H1 (cell line): ENCODE results near the gene SLC38A10. TPM values are rescaled to one million over a fixed set of nuclear protein-coding genes. Genes with fewer than 3 reads are reported as not detected.

Source experiments
- CTCF ChIA-PET: fragments of 300-600 bp; sonication (Branson Sonifier 250); formaldehyde crosslinking; loops from one replicate; lab custom pipeline; 2021; ENCODE audit not compliant: partially characterized antibody; lab: Charles Lee
- POLR2A ChIA-PET: fragments of 300-600 bp; sonication (Branson Sonifier 250); formaldehyde crosslinking; loops from one replicate; lab custom pipeline; 2021; ENCODE audit warnings: inconsistent platforms; ENCODE audit not compliant: partially characterized antibody; lab: Charles Lee
- DNase-seq, 2 experiments: peaks; one replicate each; pipeline versions ENCODE4 v3.0.0 to v3.0.0-alpha.2; 2010 to 2022; ENCODE audit warnings: low spot score in 2 of 2, low read depth in 1 of 2, mixed read lengths in 1 of 2
- FAIRE-seq: peaks from 2 replicates; lab custom pipeline; 2011; peaks lifted over from hg19 to GRCh38; lab: Jason Lieb, UNC
- H2AFZ ChIP-seq: 2 replicates; pipeline ENCODE4 v1.8.1; 2012; ENCODE audit warnings: low read length, inconsistent platforms
- H2AK5ac ChIP-seq: 2 replicates; pipeline ENCODE4 v1.6.1; 2013; ENCODE audit warnings: low read depth, low read length
- H2BK120ac ChIP-seq: replicated peaks from 2 replicates; pipeline ENCODE3; 2013; ENCODE audit warnings: low read depth, low read length, inconsistent platforms
- H2BK12ac ChIP-seq: 2 replicates; pipeline ENCODE4 v1.6.1; 2013; ENCODE audit warnings: low read depth, low read length
- H2BK15ac ChIP-seq: 2 replicates; pipeline ENCODE4 v1.6.1; 2013; ENCODE audit warnings: low read length
- H2BK20ac ChIP-seq: 2 replicates; pipeline ENCODE4 v1.6.1; 2013; ENCODE audit warnings: low read length
- H2BK5ac ChIP-seq: 2 replicates; pipeline ENCODE4 v1.6.1; 2013; ENCODE audit warnings: low read depth, low read length
- H3K14ac ChIP-seq: 2 replicates; pipeline ENCODE4 v1.6.1; 2013; ENCODE audit warnings: inconsistent platforms; ENCODE audit not compliant: insufficient read length
- H3K18ac ChIP-seq: 2 replicates; pipeline ENCODE4 v1.6.1; 2013; ENCODE audit warnings: low read length; ENCODE audit errors: extremely low read depth
- H3K23ac ChIP-seq: 2 replicates; pipeline ENCODE4 v1.6.1; 2013; ENCODE audit warnings: inconsistent platforms; ENCODE audit not compliant: insufficient read length
- H3K23me2 ChIP-seq: 2 replicates; pipeline ENCODE4 v1.6.1; 2013; ENCODE audit warnings: low read depth, low read length
- H3K27ac ChIP-seq: 2 replicates; pipeline ENCODE4 v1.6.1; 2011; ENCODE audit warnings: low read depth, low read length, inconsistent platforms
- H3K27me3 ChIP-seq, 4 experiments: replicated peaks in 1 of 4; 1 replicate in 1 of 4; 2 replicates in 3 of 4; pipeline versions ENCODE4 v1.6.1 to v1.8.1; 2011 to 2013; ENCODE audit warnings: low read length in 3 of 4, mild to moderate bottlenecking in 3 of 4, inconsistent platforms in 2 of 4, mixed read lengths in 2 of 4, moderate library complexity in 1 of 4; ENCODE audit not compliant: control insufficient read depth in 3 of 4, insufficient read depth in 3 of 4; ENCODE audit errors: extremely low read depth in 1 of 4
- H3K36me3 ChIP-seq, 4 experiments: 2 replicates each; pipeline versions ENCODE4 v1.6.1 to v1.8.1; 2011 to 2013; ENCODE audit warnings: mild to moderate bottlenecking in 4 of 4, low read length in 3 of 4, moderate library complexity in 2 of 4, control low read depth in 1 of 4, inconsistent platforms in 1 of 4; ENCODE audit not compliant: insufficient read depth in 4 of 4, control insufficient read depth in 2 of 4
- H3K4ac ChIP-seq: replicated peaks from 2 replicates; pipeline ENCODE3; 2013; ENCODE audit warnings: low read length, low read depth, mixed read lengths, inconsistent platforms; ENCODE audit not compliant: insufficient read length
- H3K4me1 ChIP-seq, 4 experiments: replicated peaks in 1 of 4; 1 replicate in 1 of 4; 2 replicates in 3 of 4; pipeline versions ENCODE4 v1.6.1 to v1.8.1; 2011 to 2013; ENCODE audit warnings: low read length in 3 of 4, inconsistent platforms in 2 of 4, mixed read lengths in 1 of 4; ENCODE audit not compliant: insufficient read depth in 4 of 4, control insufficient read depth in 3 of 4
- H3K4me2 ChIP-seq, 2 experiments: 2 replicates each; pipeline versions ENCODE4 v1.6.1 to v1.8.1; 2011 to 2013; ENCODE audit warnings: low read depth in 2 of 2, low read length in 2 of 2, control low read depth in 1 of 2, inconsistent platforms in 1 of 2, mild to moderate bottlenecking in 1 of 2; ENCODE audit not compliant: insufficient read depth in 1 of 2
- H3K4me3 ChIP-seq, 4 experiments: fragments of 200-600, 300-600 bp in 1 of 4; sonication (generic), shearing (Covaris generic), sonication (Bioruptor Twin) in 1 of 4; 2 replicates each; pipeline versions ENCODE4 v1.5.1 to v1.8.1; 2011 to 2016; ENCODE audit warnings: low read length in 4 of 4, low read depth in 3 of 4, control low read depth in 2 of 4, inconsistent platforms in 2 of 4, mild to moderate bottlenecking in 2 of 4, mixed read lengths in 1 of 4, moderate library complexity in 1 of 4; ENCODE audit not compliant: insufficient read depth in 2 of 4; ENCODE audit errors: extremely low read depth in 1 of 4
- H3K56ac ChIP-seq: replicated peaks from 2 replicates; pipeline ENCODE3; 2013; ENCODE audit warnings: low read depth, mild to moderate bottlenecking, mixed read lengths, low read length, inconsistent platforms; ENCODE audit not compliant: insufficient read length
- H3K79me1 ChIP-seq: 2 replicates; pipeline ENCODE4 v1.6.1; 2013; ENCODE audit warnings: low read depth, low read length, control low read depth
- H3K79me2 ChIP-seq, 2 experiments: 2 replicates each; pipeline versions ENCODE4 v1.6.1 to v1.8.1; 2012 to 2013; ENCODE audit warnings: low read length in 2 of 2, mild to moderate bottlenecking in 2 of 2, inconsistent platforms in 1 of 2; ENCODE audit not compliant: insufficient read depth in 2 of 2, control insufficient read depth in 1 of 2
- H3K9ac ChIP-seq, 4 experiments: replicated peaks in 1 of 4; 1 replicate in 1 of 4; 2 replicates in 3 of 4; pipeline versions ENCODE4 v1.6.1 to v1.8.1; 2011 to 2013; ENCODE audit warnings: low read depth in 3 of 4, low read length in 3 of 4, control low read depth in 2 of 4, mild to moderate bottlenecking in 2 of 4, moderate library complexity in 2 of 4, inconsistent platforms in 1 of 4; ENCODE audit errors: extremely low read depth in 1 of 4
- H3K9me3 ChIP-seq, 2 experiments: 2 replicates each; pipeline versions ENCODE4 v1.6.1 to v1.8.1; 2012 to 2013; ENCODE audit warnings: mild to moderate bottlenecking in 2 of 2, moderate library complexity in 2 of 2, control low read depth in 1 of 2, inconsistent platforms in 1 of 2, low read depth in 1 of 2, low read length in 1 of 2, mixed read lengths in 1 of 2; ENCODE audit not compliant: insufficient read depth in 2 of 2
- H4K20me1 ChIP-seq, 2 experiments: replicated peaks in 1 of 2; 2 replicates each; pipeline versions ENCODE3 to v1.8.1; 2011 to 2013; ENCODE audit warnings: inconsistent platforms in 2 of 2, low read length in 2 of 2, mild to moderate bottlenecking in 1 of 2; ENCODE audit not compliant: insufficient read depth in 2 of 2, control insufficient read depth in 1 of 2
- H4K5ac ChIP-seq: 2 replicates; pipeline ENCODE4 v1.6.1; 2013; ENCODE audit warnings: low read length, low read depth, mixed read lengths, inconsistent platforms; ENCODE audit not compliant: insufficient read length
- H4K8ac ChIP-seq: 2 replicates; pipeline ENCODE4 v1.8.0; 2013; ENCODE audit warnings: mild to moderate bottlenecking, moderate library complexity, low read length, inconsistent platforms; ENCODE audit not compliant: insufficient read depth; ENCODE audit errors: extremely low read depth
- H4K91ac ChIP-seq: replicated peaks from 2 replicates; pipeline ENCODE3; 2013; ENCODE audit warnings: low read length, mixed read lengths, inconsistent platforms; ENCODE audit not compliant: insufficient read length
- BRCA1 ChIP-seq: IDR thresholded peaks from 2 replicates; pipeline ENCODE4 v1.6.1; 2012; ENCODE audit warnings: low read depth, low read length, improper control_type of control experiment
- CBX8 ChIP-seq: fragments of 300-800, 300-1000 bp; sonication (generic); IDR thresholded peaks from 2 replicates; pipeline ENCODE4 v1.7.1; 2016; ENCODE audit warnings: low read depth, low read length, borderline replicate concordance
- CHD2 ChIP-seq: IDR thresholded peaks from 2 replicates; pipeline ENCODE4 v1.6.1; 2012; ENCODE audit warnings: low read length, improper control_type of control experiment
- KDM1A ChIP-seq: fragments of 200-600, 300-600 bp; sonication (generic); IDR thresholded peaks from 2 replicates; pipeline ENCODE4 v1.7.1; 2016; ENCODE audit warnings: mild to moderate bottlenecking, low read length, borderline replicate concordance
- MAFK ChIP-seq: IDR thresholded peaks from 2 replicates; pipeline ENCODE4 v1.6.1; 2012; ENCODE audit warnings: low read depth, mild to moderate bottlenecking, improper control_type of control experiment, low read length
- NRF1 ChIP-seq: IDR thresholded peaks from 2 replicates; pipeline ENCODE4 v1.6.1; 2011; ENCODE audit warnings: mild to moderate bottlenecking, low read depth, low read length, improper control_type of control experiment
- PHF8 ChIP-seq: fragments of 200-600 bp; sonication (generic); conservative IDR thresholded peaks from 2 replicates; pipeline ENCODE4 v1.7.1; 2012; ENCODE audit warnings: low read depth, mild to moderate bottlenecking, inconsistent platforms, low read length, moderate library complexity
- POLR2AphosphoS5 ChIP-seq: IDR thresholded peaks from 2 replicates; pipeline ENCODE4 v1.6.1; 2011; ENCODE audit warnings: low read depth, low read length
- RAD21 ChIP-seq, 2 experiments: IDR thresholded peaks in 1 of 2; conservative IDR thresholded peaks in 1 of 2; 2 replicates each; pipeline ENCODE4 v1.6.1; 2011; ENCODE audit warnings: low read depth in 2 of 2, low read length in 2 of 2, improper control_type of control experiment in 1 of 2, inconsistent platforms in 1 of 2, mild to moderate bottlenecking in 1 of 2, moderate library complexity in 1 of 2
- RNF2 ChIP-seq: fragments of 200-900, 300-1000 bp; sonication (generic); IDR thresholded peaks from 2 replicates; pipeline ENCODE4 v1.7.1; 2016; ENCODE audit warnings: borderline replicate concordance, low read depth, mild to moderate bottlenecking, antibody characterized with exemption, low read length; ENCODE audit not compliant: poor library complexity, severe bottlenecking; ENCODE audit errors: missing control alignments
- SP2 ChIP-seq: IDR thresholded peaks from 2 replicates; pipeline ENCODE4 v1.6.1; 2012; ENCODE audit warnings: mild to moderate bottlenecking, low read length, inconsistent platforms
- WGBS, 2 experiments: shearing (Covaris generic) in 1 of 2; methylation state at CpG; one replicate each; pipeline versions ENCODE4 v1.1.6 to v1.1.7; 2013 to 2015; ENCODE audit warnings: low lambda C conversion rate in 2 of 2, mixed read lengths in 2 of 2, inconsistent platforms in 1 of 2, low coverage in 1 of 2, missing lambda C conversion rate in 1 of 2; ENCODE audit not compliant: insufficient replicate concordance in 2 of 2, insufficient coverage in 1 of 2, insufficient read length in 1 of 2; ENCODE audit errors: extremely low coverage in 1 of 2, missing lambda C conversion rate in 1 of 2; 5-methylcytosine and 5-hydroxymethylcytosine counted together
- polyA plus RNA-seq, 7 experiments: library from polyadenylated mRNA; depleted of rRNA in 3 of 7; stranded (reverse) in 5 of 7; unstranded in 2 of 7; fragments of >200 nt in 5 of 7; fragments of 200-250 nt in 2 of 7; gene quantifications; 1 replicate in 5 of 7; 2 replicates in 1 of 7; 4 replicates in 1 of 7; pipeline versions ENCODE4 v1.2.1 to v1.2.3, GENCODE V29; 2011 to 2013; ENCODE audit warnings: missing spikeins in 2 of 7, mixed read lengths in 2 of 7
- total RNA-seq: library from RNA; stranded (reverse); fragmentation: NEBNext Ultra II Directional; extraction: Animal tissue kit (Norgen Biotek cat#: 25700); gene quantifications from 2 replicates; pipeline ENCODE4 v1.2.1, GENCODE V29; 2021
- TF ChIP-seq, protein P1 (sequence below): IDR thresholded peaks from 2 replicates; pipeline ENCODE4 v1.6.1; 2012; ENCODE audit warnings: inconsistent platforms

SLC38A10 gene
- total and polyA plus RNA-seq, 2 of the 8 experiments (the other 6 are each of a cell fraction or from before 2014, with no cell fraction given), result 26.4 to 41.0 TPM

- no peak overlapping the region for H3K9ac ChIP-seq
- no peak overlapping the region for H2BK120ac ChIP-seq
- H3K9me3 ChIP-seq, result no peaks in the 10 kb centered on the region
- no peak overlapping the region for H4K91ac ChIP-seq
- no peaks in the 10 kb centered on the region for H3K79me2 ChIP-seq
- H2BK5ac ChIP-seq, result no peak overlapping the region
- no peak overlapping the region for H3K4me3 ChIP-seq
- H3K14ac ChIP-seq, result no peak overlapping the region
- H3K36me3 ChIP-seq, result peaks cover 2 to 23% (median 5%) of the 10 kb centered on the region in 4 experiments; a peak in 3 of 8 replicates
- H3K23me2 ChIP-seq, result no peaks in the 10 kb centered on the region
- no peak overlapping the region for H3K18ac ChIP-seq
- no peaks in the 10 kb centered on the region for H3K27me3 ChIP-seq
- H4K20me1 ChIP-seq, result peaks cover 0 to 5% of the 10 kb centered on the region in 2 experiments
- no peak for FAIRE-seq
- no peaks in the 10 kb centered on the region; a peak in 1 of 7 replicates for H3K4me1 ChIP-seq
- no peaks in the 10 kb centered on the region for H3K79me1 ChIP-seq
- H2AK5ac ChIP-seq, result no peak overlapping the region
- H3K23ac ChIP-seq, result no peak overlapping the region
- no peak overlapping the region for H3K4me2 ChIP-seq
- WGBS, 2 experiments, result 96% methylated on average over 19 of the region's 22 CpGs; no CpG with 5 or more reads in 1 of the 2 experiments
- no peak for DNase-seq
- no peak overlapping the region for H4K8ac ChIP-seq
- CTCF ChIA-PET, result interaction anchor here (0.7 to 3.7 kb wide), 7 partner anchors 10 to 241 kb away, joined by 3 to 16 read pairs (median 6); no protein-coding TSS in a partner anchor
- no peak overlapping the region for H3K56ac ChIP-seq
- H2BK15ac ChIP-seq, result no peak overlapping the region
- no peak overlapping the region for H4K5ac ChIP-seq
- no peak overlapping the region for H3K4ac ChIP-seq
- no peak overlapping the region for H3K27ac ChIP-seq
- POLR2A ChIA-PET, result interaction anchor here (1.0 to 1.7 kb wide), 6 partner anchors 14 to 48 kb away, joined by 3 read pairs; partner anchors contain the start of gene CEP131
- H2AFZ ChIP-seq, result no peak overlapping the region
- no peak overlapping the region for H2BK20ac ChIP-seq
- H2BK12ac ChIP-seq, result no peak overlapping the region
- TF ChIP-seq NRF1, result no peak
- no peak for TF ChIP-seq RNF2
- no peak for TF ChIP-seq SP2
- TF ChIP-seq CHD2, result no peak
- TF ChIP-seq POLR2AphosphoS5, result no peak
- no peak for TF ChIP-seq MAFK
- TF ChIP-seq KDM1A, result no peak
- no peak for TF ChIP-seq BRCA1
- no peak for TF ChIP-seq CBX8
- TF ChIP-seq, protein P1, sequence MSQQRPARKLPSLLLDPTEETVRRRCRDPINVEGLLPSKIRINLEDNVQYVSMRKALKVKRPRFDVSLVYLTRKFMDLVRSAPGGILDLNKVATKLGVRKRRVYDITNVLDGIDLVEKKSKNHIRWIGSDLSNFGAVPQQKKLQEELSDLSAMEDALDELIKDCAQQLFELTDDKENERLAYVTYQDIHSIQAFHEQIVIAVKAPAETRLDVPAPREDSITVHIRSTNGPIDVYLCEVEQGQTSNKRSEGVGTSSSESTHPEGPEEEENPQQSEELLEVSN, result no peak
- no peak for TF ChIP-seq PHF8
- no peak for TF ChIP-seq RAD21 (IDR thresholded peaks at IDR 0.05 in 1 of 2, conservative IDR thresholded peaks at IDR 0.05 in 1 of 2; ENCODE audit: low read depth in 2 of 2, low read length in 2 of 2)
Measured at GRCh38 chr17:81198826-81199481, 96.2 kb downstream of the SLC38A10 start.
